Colonic mucosa (tissue), 4 donors: ENCODE data around the gene MACROD2. TPM values are rescaled to one million over a fixed set of nuclear protein-coding genes. Genes with fewer than 3 reads are reported as not detected.
"Not testable (repeated sequence)": the region's sequence is repeated elsewhere in the genome, so short reads cannot be mapped to it uniquely, and the experiment has no call there.

Source experiments
- DNase-seq: peaks from one replicate; pipeline ENCODE4 v3.0.0-alpha.2; 2020
- H3K27ac ChIP-seq: fragments of 200-600 bp; one replicate; pipeline ENCODE4 v1.8.0; 2021
- H3K27me3 ChIP-seq: fragments of 200-600 bp; one replicate; pipeline ENCODE4 v1.8.0; 2021
- H3K36me3 ChIP-seq: fragments of 200-600 bp; one replicate; pipeline ENCODE4 v1.8.0; 2021
- H3K4me1 ChIP-seq: fragments of 200-600 bp; one replicate; pipeline ENCODE4 v1.8.0; 2021; ENCODE audit warnings: mild to moderate bottlenecking
- H3K4me3 ChIP-seq: fragments of 200-600 bp; one replicate; pipeline ENCODE4 v1.8.0; 2021
- H3K9ac ChIP-seq, 2 donors: one replicate each; pipeline ENCODE4 v1.7.0; 2013; ENCODE audit warnings: control low read depth in 2 of 2, low read depth in 2 of 2, low read length in 2 of 2
- H3K9me3 ChIP-seq: fragments of 200-600 bp; one replicate; pipeline ENCODE4 v1.8.0; 2021
- CTCF ChIP-seq: fragments of 200-600 bp; IDR thresholded peaks from one replicate; pipeline ENCODE4 v1.8.0; 2022; ENCODE audit warnings: antibody characterized with exemption, mild to moderate bottlenecking
- intact Hi-C: fragments of 100-400 bp; cut with DNase I; formaldehyde crosslinking; loops from one replicate; pipeline ENCODE4 v1.14.1; 2022
- total RNA-seq, 2 donors: library from RNA; stranded (reverse); fragmentation: NEBNext Ultra II Directional in 1 of 2; extraction: Animal tissue kit (Norgen Biotek cat#: 25700) in 1 of 2; gene quantifications; one replicate each; pipeline ENCODE4 v1.2.1, GENCODE V29; 2021
- donor health status: healthy.
- donor health status: DM: no; HTN: no; CAD: no.
- donor health status: DM: no; HTN: no; CAD: no.

Gene MACROD2
- total RNA-seq, 2 donors from 2014 or later = 3.2 to 3.3 TPM

GRCh38 chr20:14972256-14972655 is 976.9 kb downstream of the MACROD2 start:
- no peak overlapping the region for H3K4me3 ChIP-seq
- H3K27ac ChIP-seq = no peak overlapping the region
- H3K9ac ChIP-seq = no peak overlapping the region
- no peak for TF ChIP-seq CTCF
- intact Hi-C loops = no loop called here
- H3K4me1 ChIP-seq = no peaks in the 10 kb centered on the region
- H3K27me3 ChIP-seq = no peaks in the 10 kb centered on the region
- no peaks in the 10 kb centered on the region for H3K36me3 ChIP-seq
- DNase-seq = no peak
- no peaks in the 10 kb centered on the region for H3K9me3 ChIP-seq

- no peak for DNase-seq
- intact Hi-C loops = no loop called here
- Histone ChIP-seq H3K27me3 (no peaks in the 10 kb centered on the region), H3K36me3 (no peaks in the 10 kb centered on the region), H3K9me3 (no peaks in the 10 kb centered on the region), H3K4me3 (no peak overlapping the region), H3K4me1 (no peaks in the 10 kb centered on the region), H3K27ac (no peak overlapping the region), H3K9ac (no peak overlapping the region)
- no peak for TF ChIP-seq CTCF
Observed at GRCh38 chr20:14972690-14973089, 977.4 kb downstream of the MACROD2 start.

GRCh38 chr20:14979453-14979986 is 984.2 kb downstream of the MACROD2 start:
- H3K9ac ChIP-seq = no peak overlapping the region
- no peak for TF ChIP-seq CTCF
- H3K4me1 ChIP-seq = no peaks in the 10 kb centered on the region
- intact Hi-C loops = no loop called here
- no peaks in the 10 kb centered on the region for H3K36me3 ChIP-seq
- H3K4me3 ChIP-seq = no peak overlapping the region
- no peaks in the 10 kb centered on the region for H3K27me3 ChIP-seq
- no peak overlapping the region for H3K27ac ChIP-seq
- no peak for DNase-seq
- no peaks in the 10 kb centered on the region for H3K9me3 ChIP-seq

GRCh38 chr20:14981486-14981885 is 986.2 kb downstream of the MACROD2 start:
- intact Hi-C loops, H3K27ac ChIP-seq: not testable (repeated sequence)

DNA sequence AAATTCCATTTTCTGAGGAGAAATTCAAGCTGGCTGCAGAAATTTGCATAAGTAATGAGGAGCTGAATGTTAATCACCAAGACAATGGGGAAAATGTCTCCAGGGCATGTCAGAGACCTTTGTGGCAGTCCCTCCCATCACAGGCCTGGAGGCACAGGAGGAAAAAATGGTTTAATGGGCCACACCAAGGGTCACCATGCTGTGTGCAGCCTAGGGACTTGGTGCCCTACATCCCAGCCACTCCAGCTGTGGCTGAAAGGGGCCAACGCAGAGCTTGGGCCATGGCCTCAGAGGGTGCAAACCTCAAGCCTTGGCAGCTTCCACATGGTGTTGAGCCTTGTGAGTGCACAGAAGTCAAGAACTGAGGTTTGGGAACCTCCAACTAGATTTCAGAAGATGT is 987.0 kb downstream of the MACROD2 start:
- H3K4me3 ChIP-seq, H3K9ac ChIP-seq, H3K27ac ChIP-seq, H3K4me1 ChIP-seq, DNase-seq, H3K9me3 ChIP-seq, H3K27me3 ChIP-seq, H3K36me3 ChIP-seq, intact Hi-C loops: not testable (repeated sequence)

More at GRCh38 chr20:14981486-14981885, 986.2 kb downstream of the MACROD2 start:
- not testable (repeated sequence) for H3K4me3 ChIP-seq, DNase-seq, H3K27me3 ChIP-seq, H3K9me3 ChIP-seq, H3K36me3 ChIP-seq, H3K9ac ChIP-seq, H3K4me1 ChIP-seq

- Histone ChIP-seq H3K4me3 (no peak overlapping the region), H3K9ac (no peak overlapping the region), H3K36me3 (no peaks in the 10 kb centered on the region), H3K4me1 (no peaks in the 10 kb centered on the region), H3K9me3 (no peaks in the 10 kb centered on the region), H3K27ac (no peak overlapping the region), H3K27me3 (no peaks in the 10 kb centered on the region)
- no peak for DNase-seq
- intact Hi-C loops = no loop called here
- TF ChIP-seq CTCF = no peak
Observed at GRCh38 chr20:14984305-14984704, 989.0 kb downstream of the MACROD2 start.
